Nucleus accumbens (tissue), 56 donors: Measurements from ENCODE around the gene SLC6A1.
A peak's percentile ranks its signal among the peaks of the same experiment; 100 is the strongest.
"Not testable (repeated sequence)": the region's sequence is repeated elsewhere in the genome, so short reads cannot be mapped to it uniquely, and the experiment has no call there.

Experiments used
- DNase-seq, 56 donors: peaks; one replicate each; lab custom pipeline; 2025; lab: John Stamatoyannopoulos, UW

The SLC6A1 gene

GRCh38 chr3:11055496-11055895 is 62.9 kb downstream of the SLC6A1 start:
- no peak for DNase-seq

GRCh38 chr3:11056531-11057050 is 64.0 kb downstream of the SLC6A1 start:
- DNase-seq = no peak

GRCh38 chr3:11057655-11058054 is 65.1 kb downstream of the SLC6A1 start:
- DNase-seq = no peak

GRCh38 chr3:11059090-11059798 is 66.7 kb downstream of the SLC6A1 start:
- peak in 52 of 56 donors; percentile 9 to 86 (median 58) for DNase-seq

- DNase-seq = no peak
Measured at GRCh38 chr3:11059799-11060115, 67.2 kb downstream of the SLC6A1 start.

- peak in 46 of 56 donors; percentile 10 to 83 (median 40) for DNase-seq
Measured at GRCh38 chr3:11060500-11061251, 68.1 kb downstream of the SLC6A1 start.

GRCh38 chr3:11061268-11061871 is 68.8 kb downstream of the SLC6A1 start:
- not testable (repeated sequence) for DNase-seq

- DNase-seq = no peak
Measured at GRCh38 chr3:11062704-11063103, 70.2 kb downstream of the SLC6A1 start.

- DNase-seq = no peak
Measured at GRCh38 chr3:11071096-11071755, 78.7 kb downstream of the SLC6A1 start.

GRCh38 chr3:11072631-11073030 is 80.1 kb downstream of the SLC6A1 start:
- no peak for DNase-seq

GRCh38 chr3:11074011-11074410 is 81.5 kb downstream of the SLC6A1 start:
- DNase-seq = no peak

GRCh38 chr3:11074451-11074850 is 81.9 kb downstream of the SLC6A1 start:
- no peak for DNase-seq

GRCh38 chr3:11075122-11075521 is 82.6 kb downstream of the SLC6A1 start:
- not testable (repeated sequence) for DNase-seq

GRCh38 chr3:11076711-11077110 is 84.2 kb downstream of the SLC6A1 start:
- DNase-seq = no peak

- no peak for DNase-seq
Measured at GRCh38 chr3:11077466-11077865, 84.9 kb downstream of the SLC6A1 start.

GRCh38 chr3:11078826-11079515 is 86.4 kb downstream of the SLC6A1 start:
- DNase-seq = no peak

- no peak for DNase-seq
Measured at GRCh38 chr3:11080492-11080891, 87.9 kb downstream of the SLC6A1 start.

- DNase-seq = no peak
Measured at GRCh38 chr3:11084098-11084497, 91.5 kb downstream of the SLC6A1 start.

- DNase-seq = no peak
Measured at GRCh38 chr3:11084677-11085076, 92.1 kb downstream of the SLC6A1 start.

- DNase-seq = no peak
Measured at GRCh38 chr3:11085093-11085840, 92.7 kb downstream of the SLC6A1 start.
